Lower leg skin (tissue), 4 donors: ENCODE data around the gene ITPA. TPM values are rescaled to one million over a fixed set of nuclear protein-coding genes. Genes with fewer than 3 reads are reported as not detected.

Source experiments
- DNase-seq, 2 donors: peaks; one replicate each; pipeline ENCODE4 v3.0.0-alpha.2; 2019; ENCODE audit warnings: low spot score in 2 of 2
- H3K4me3 ChIP-seq: fragments of 200-600 bp; sonication (generic); 2 replicates; pipeline ENCODE4 v1.5.1; 2017; ENCODE audit warnings: mild to moderate bottlenecking, low read depth; ENCODE audit not compliant: poor library complexity, severe bottlenecking
- CTCF ChIP-seq, 3 donors: fragments of 450-650 bp; IDR thresholded peaks; one replicate each; pipeline ENCODE4 v1.5.1; 2016; ENCODE audit warnings: antibody characterized with exemption in 3 of 3, mild to moderate bottlenecking in 3 of 3, moderate library complexity in 2 of 3
- POLR2A ChIP-seq, 2 donors: fragments of 450-650 bp; IDR thresholded peaks; one replicate each; pipeline ENCODE4 v1.6.1; 2016 to 2017; ENCODE audit warnings: antibody characterized with exemption in 2 of 2, mild to moderate bottlenecking in 1 of 2, moderate library complexity in 1 of 2
- WGBS, 2 donors: methylation state at CpG; one replicate each; pipeline ENCODE4 v1.1.5; 2018; 5-methylcytosine and 5-hydroxymethylcytosine counted together
- intact Hi-C: fragments of 100-400 bp; cut with DNase I; formaldehyde crosslinking; loops from one replicate; pipeline ENCODE4 v1.15.0; 2023; ENCODE audit warnings: low total_unique reads
- total RNA-seq, 4 donors: library from RNA; depleted of rRNA; stranded (reverse); fragments of >200 nt; gene quantifications; one replicate each; pipeline ENCODE4 v1.1.0, GENCODE V29; 2016

ITPA gene
- total RNA-seq, 4 donors from 2014 or later = 39.3 to 55.8 (median 46.8) TPM

- no peak for DNase-seq
- H3K4me3 ChIP-seq = no peak overlapping the region
- TF ChIP-seq POLR2A (IDR thresholded peaks at IDR 0.05) (no peak), CTCF (IDR thresholded peaks at IDR 0.05) (no peak)
- intact Hi-C loops = no loop called here
Measured at GRCh38 chr20:3262566-3262965, 53.3 kb downstream of the ITPA start.

DNA sequence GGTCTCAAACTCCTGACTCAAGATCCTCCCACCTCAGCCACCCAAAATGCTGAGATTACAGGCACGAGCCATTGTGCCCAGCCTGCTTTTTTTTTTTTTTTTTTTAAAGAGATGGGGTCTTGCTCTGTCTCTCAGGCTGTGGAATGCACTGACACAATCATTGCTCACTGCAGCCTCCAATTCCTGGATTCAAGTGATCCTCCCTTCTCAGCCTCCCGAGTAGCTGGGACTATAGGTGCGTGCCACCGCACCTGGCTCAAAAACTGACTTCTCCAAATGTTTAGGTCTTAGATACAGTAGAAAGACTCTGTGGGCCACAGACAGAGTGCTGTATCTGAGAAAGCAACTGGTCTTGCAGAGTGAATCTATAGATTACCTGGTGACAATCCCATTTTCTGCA lies 60.8 kb downstream of the ITPA start:
- WGBS, 2 donors = 97 to 100% methylated on average over 4 of the region's 4 CpGs
- DNase-seq = no peak
- TF ChIP-seq POLR2A (IDR thresholded peaks at IDR 0.05) (no peak), CTCF (IDR thresholded peaks at IDR 0.05) (no peak)
- intact Hi-C loops = no loop called here
- no peak overlapping the region for H3K4me3 ChIP-seq

DNA sequence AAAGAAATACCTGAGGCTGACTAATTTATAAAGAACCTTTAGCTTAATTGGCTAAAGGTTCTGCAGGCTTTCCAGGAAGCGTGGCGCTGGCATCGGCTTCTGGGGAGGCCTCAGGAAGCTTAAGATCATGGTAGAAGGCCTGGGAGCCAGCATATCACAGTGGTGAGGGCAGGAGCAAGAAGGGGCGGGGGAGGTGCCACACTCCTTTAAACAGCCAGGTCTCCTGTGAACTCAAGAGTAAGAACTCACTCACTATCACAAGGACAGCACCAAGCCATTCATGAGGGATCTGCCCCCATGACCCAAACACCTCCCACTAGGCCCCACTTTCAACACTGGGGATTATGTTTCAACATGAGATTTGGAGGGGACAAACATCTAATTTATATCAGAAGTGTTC lies 64.1 kb downstream of the ITPA start:
- no peak overlapping the region for H3K4me3 ChIP-seq
- no peak for DNase-seq
- intact Hi-C loops = no loop called here
- TF ChIP-seq POLR2A (IDR thresholded peaks at IDR 0.05) = no peak
- TF ChIP-seq CTCF (IDR thresholded peaks at IDR 0.05) = no peak
- 86 to 93% methylated on average over 4 of the region's 4 CpGs for WGBS, 2 donors

Other genes starting within 250 kb of the ITPA start
- not detected for gene GNRH2, start 165.9 kb upstream of the ITPA start, total RNA-seq
- gene MRPS26, start 163.4 kb upstream of the ITPA start, total RNA-seq = 10 to 100 TPM; 71.5 to 86.4 (median 76.5) TPM
- gene OXT, start 137.9 kb upstream of the ITPA start, total RNA-seq = not detected
- gene AVP, start 124.8 kb upstream of the ITPA start, total RNA-seq = not detected
- gene FASTKD5, start 49.6 kb upstream of the ITPA start, total RNA-seq = 10 to 100 TPM; 14.3 to 18.1 (median 15.9) TPM
- 10 to 100 TPM in 3 of 4 donors, 1 to 10 TPM in 1; 6.1 to 12.7 (median 11.9) TPM for gene UBOX5, start 49.6 kb upstream of the ITPA start, total RNA-seq
- 1 to 10 TPM; 4.4 to 9.7 (median 7.7) TPM for gene LZTS3, start 35.9 kb upstream of the ITPA start, total RNA-seq
- gene DDRGK1, start 4.8 kb upstream of the ITPA start, total RNA-seq = 100 to 1,000 TPM in 1 of 4 donors, 10 to 100 TPM in 3; 53.6 to 109 (median 89.0) TPM
- gene SLC4A11, start 29.7 kb downstream of the ITPA start, total RNA-seq = 10 to 100 TPM in 3 of 4 donors, 1 to 10 TPM in 1; 4.5 to 26.0 (median 14.0) TPM
- 10 to 100 TPM in 1 of 4 donors, 1 to 10 TPM in 3; 7.1 to 11.5 (median 8.4) TPM for gene DNAAF9, start 198.2 kb downstream of the ITPA start, total RNA-seq